Astrocyte (in vitro differentiated cells and primary cell): ENCODE data around the gene FHOD1. TPM values are rescaled to one million over a fixed set of nuclear protein-coding genes. Genes with fewer than 3 reads are reported as not detected.

ENCODE experiments used
- DNase-seq: peaks from one replicate; pipeline ENCODE4 v3.0.0-alpha.2; 2010; ENCODE audit warnings: low read depth
- FAIRE-seq: peaks from 2 replicates; lab custom pipeline; 2011; peaks lifted over from hg19 to GRCh38; lab: Jason Lieb, UNC
- H2AFZ ChIP-seq: 2 replicates; pipeline ENCODE4 v1.6.0; 2012; ENCODE audit warnings: low read depth, low read length, inconsistent platforms
- H3K27ac ChIP-seq: 2 replicates; pipeline ENCODE4 v1.5.1; 2011; ENCODE audit warnings: low read depth, low read length, inconsistent platforms
- H3K27me3 ChIP-seq: 2 replicates; pipeline ENCODE4 v1.6.0; 2011; ENCODE audit warnings: low read length, inconsistent platforms; ENCODE audit not compliant: insufficient read depth
- H3K36me3 ChIP-seq: 2 replicates; pipeline ENCODE4 v1.5.1; 2011; ENCODE audit warnings: low read length, inconsistent platforms; ENCODE audit not compliant: insufficient read depth
- H3K4me1 ChIP-seq: 2 replicates; pipeline ENCODE4 v1.5.1; 2011; ENCODE audit warnings: low read length, inconsistent platforms; ENCODE audit not compliant: insufficient read depth
- H3K4me2 ChIP-seq: 2 replicates; pipeline ENCODE4 v1.6.0; 2012; ENCODE audit warnings: low read length, inconsistent platforms
- H3K4me3 ChIP-seq: 2 replicates; pipeline ENCODE4 v1.5.1; 2011; ENCODE audit warnings: low read depth, mild to moderate bottlenecking, low read length, inconsistent platforms; ENCODE audit not compliant: insufficient read depth
- H3K79me2 ChIP-seq: 2 replicates; pipeline ENCODE4 v1.6.0; 2012; ENCODE audit warnings: mild to moderate bottlenecking, low read length, inconsistent platforms; ENCODE audit not compliant: insufficient read depth
- H3K9ac ChIP-seq: 2 replicates; pipeline ENCODE4 v1.6.0; 2012; ENCODE audit warnings: mild to moderate bottlenecking, low read length, inconsistent platforms
- H3K9me3 ChIP-seq: 2 replicates; pipeline ENCODE4 v1.5.1; 2012; ENCODE audit warnings: low read depth, mild to moderate bottlenecking, low read length, inconsistent platforms; ENCODE audit not compliant: insufficient read depth
- H4K20me1 ChIP-seq: 2 replicates; pipeline ENCODE4 v1.6.0; 2012; ENCODE audit warnings: low read length, inconsistent platforms; ENCODE audit not compliant: insufficient read depth
- H3K27ac Mint-ChIP-seq: one replicate; pipeline ENCODE4 v1.8.0; 2021; ENCODE audit warnings: mild to moderate bottlenecking, mixed read lengths; ENCODE audit not compliant: unreplicated experiment
- H3K27me3 Mint-ChIP-seq: one replicate; pipeline ENCODE4 v1.8.0; 2021; ENCODE audit warnings: low read depth, mixed read lengths; ENCODE audit not compliant: unreplicated experiment
- H3K36me3 Mint-ChIP-seq: one replicate; pipeline ENCODE4 v1.8.0; 2021; ENCODE audit warnings: low read depth, mixed read lengths; ENCODE audit not compliant: unreplicated experiment
- H3K4me1 Mint-ChIP-seq: one replicate; pipeline ENCODE4 v1.8.0; 2021; ENCODE audit warnings: low read depth, mixed read lengths; ENCODE audit not compliant: unreplicated experiment
- H3K4me3 Mint-ChIP-seq: one replicate; pipeline ENCODE4 v1.8.0; 2021; ENCODE audit warnings: mild to moderate bottlenecking, moderate library complexity, mixed read lengths; ENCODE audit not compliant: unreplicated experiment
- H3K9me3 Mint-ChIP-seq: one replicate; pipeline ENCODE4 v1.8.0; 2021; ENCODE audit warnings: mild to moderate bottlenecking, mixed read lengths; ENCODE audit not compliant: unreplicated experiment
- CTCF ChIP-seq: IDR thresholded peaks from 2 replicates; pipeline ENCODE4 v1.5.1; 2011; ENCODE audit warnings: low read depth, mild to moderate bottlenecking, inconsistent platforms, low read length, moderate library complexity; ENCODE audit not compliant: insufficient read depth
- EZH2 ChIP-seq: IDR thresholded peaks from 2 replicates; pipeline ENCODE4 v1.6.1; 2012; ENCODE audit warnings: mild to moderate bottlenecking, low read length, inconsistent platforms; ENCODE audit not compliant: insufficient read depth
- total RNA-seq: library from RNA; stranded (reverse); gene quantifications from 2 replicates; pipeline ENCODE4 v1.2.1, GENCODE V29; 2021

Gene FHOD1
- total RNA-seq, 1 donor from 2014 or later = 38.1 TPM

DNA sequence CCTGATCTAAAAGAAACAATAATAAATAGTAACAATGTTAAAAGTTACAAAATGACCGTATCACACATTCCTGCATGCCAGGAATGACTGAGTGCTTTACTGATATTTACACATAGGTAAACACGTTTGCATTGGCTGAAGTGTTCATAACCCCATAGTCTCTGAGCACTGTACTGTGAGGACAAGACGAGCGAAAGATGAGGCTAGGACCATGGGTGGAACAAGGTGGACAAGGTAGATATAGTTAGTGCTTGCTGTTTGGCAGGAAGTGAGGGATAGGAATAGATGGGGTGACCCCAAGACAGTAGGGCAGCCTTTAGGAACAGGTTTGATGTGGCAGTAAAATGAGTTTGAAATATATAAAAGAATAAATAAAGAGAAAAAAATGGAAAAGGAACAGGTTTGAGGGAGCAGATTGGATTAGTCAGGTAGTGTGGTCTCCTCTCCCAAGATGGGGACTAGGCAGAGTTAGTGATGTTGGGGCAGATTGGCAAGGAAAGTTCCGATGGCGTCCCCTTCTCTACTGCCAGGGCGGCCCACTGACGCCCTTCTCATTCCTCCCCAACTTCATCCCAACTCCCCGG lies 55.8 kb downstream of the FHOD1 start:
- peaks cover 26% of the 10 kb centered on the region for H3K36me3 ChIP-seq
- Mint-ChIP-seq H3K27ac (peak overlapping the region; percentile 66), H3K4me1 (peaks cover 18% of the 10 kb centered on the region), H3K36me3 (peaks cover 18% of the 10 kb centered on the region), H3K9me3 (no peaks in the 10 kb centered on the region), H3K4me3 (peak overlapping the region; percentile 93), H3K27me3 (no peaks in the 10 kb centered on the region)
- peak overlapping the region; percentile 95 for H3K4me2 ChIP-seq
- FAIRE-seq (no peak), DNase-seq (no peak)
- H3K27me3 ChIP-seq = no peaks in the 10 kb centered on the region
- peaks cover 15% of the 10 kb centered on the region for H3K4me1 ChIP-seq
- TF ChIP-seq CTCF (no peak), EZH2 (no peak)
- peak overlapping the region; percentile 93 for H3K9ac ChIP-seq
- H3K9me3 ChIP-seq = no peaks in the 10 kb centered on the region
- peaks cover 40% of the 10 kb centered on the region for H4K20me1 ChIP-seq
- H2AFZ ChIP-seq = peak overlapping the region; percentile 51
- peak overlapping the region; percentile 89 for H3K4me3 ChIP-seq
- no peak overlapping the region for H3K27ac ChIP-seq
- peaks cover 36% of the 10 kb centered on the region for H3K79me2 ChIP-seq

DNA sequence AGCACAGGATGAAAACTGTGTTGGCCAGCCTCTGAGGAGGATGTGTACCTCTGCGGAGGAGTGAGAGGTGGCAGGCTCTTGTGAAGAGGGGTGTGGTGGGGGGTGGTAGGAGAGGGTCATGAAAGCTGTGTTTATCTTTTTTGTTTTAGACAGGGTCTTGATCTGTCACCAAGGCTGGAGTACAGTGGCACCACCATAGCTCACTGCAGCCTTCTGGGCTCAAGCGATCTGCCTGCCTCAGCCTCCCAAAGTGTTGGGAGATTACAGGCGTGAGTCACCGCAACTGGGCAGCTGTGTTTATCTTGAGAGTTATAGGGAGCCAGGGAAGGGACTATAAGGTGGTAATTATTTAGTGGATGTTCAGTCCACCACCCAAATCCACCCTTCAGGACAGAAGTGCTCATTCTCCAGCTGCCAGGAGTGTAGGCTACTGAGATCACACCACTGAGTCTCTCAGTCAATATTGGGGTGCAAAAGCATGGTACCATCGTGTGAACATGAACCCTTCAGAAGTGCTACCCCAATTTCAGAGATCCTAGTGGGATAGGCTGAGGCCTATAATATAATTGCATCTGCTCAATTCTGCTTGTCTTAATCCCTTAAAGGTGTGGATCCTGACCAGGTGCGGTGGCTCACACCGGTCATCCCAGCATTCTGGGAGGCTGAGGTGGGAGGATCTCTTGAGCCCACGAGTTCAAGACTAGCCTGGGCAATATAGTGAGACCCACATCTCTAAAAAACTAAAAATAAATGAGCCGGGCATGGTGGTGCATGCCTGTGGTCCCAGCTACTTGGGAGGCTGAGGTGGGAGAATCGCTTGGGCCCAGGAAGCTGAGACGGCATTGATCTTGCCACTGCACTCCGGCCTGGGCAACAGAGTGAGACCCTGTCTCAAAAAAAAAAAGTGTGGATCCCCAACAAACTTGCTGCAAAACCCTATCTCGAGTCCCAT lies 56.6 kb downstream of the FHOD1 start:
- Histone ChIP-seq H3K4me2 (no peak overlapping the region), H3K4me3 (no peak overlapping the region), H3K27ac (no peak overlapping the region), H4K20me1 (peaks cover 40% of the 10 kb centered on the region), H3K4me1 (peaks cover 15% of the 10 kb centered on the region), H3K9ac (no peak overlapping the region), H3K79me2 (peaks cover 36% of the 10 kb centered on the region), H3K27me3 (no peaks in the 10 kb centered on the region), H3K36me3 (peaks cover 18% of the 10 kb centered on the region), H3K9me3 (no peaks in the 10 kb centered on the region), H2AFZ (no peak overlapping the region)
- Mint-ChIP-seq H3K36me3 (peaks cover 15% of the 10 kb centered on the region), H3K27ac (no peak overlapping the region), H3K27me3 (no peaks in the 10 kb centered on the region), H3K4me1 (peaks cover 21% of the 10 kb centered on the region), H3K4me3 (peak overlapping the region; percentile 93), H3K9me3 (no peaks in the 10 kb centered on the region)
- no peak for FAIRE-seq
- no peak for DNase-seq
- TF ChIP-seq EZH2 (no peak), CTCF (no peak)
